ENCODE data around the gene SUV39H1. TPM values are rescaled to one million over a fixed set of nuclear protein-coding genes. Genes with fewer than 3 reads are reported as not detected.

The SUV39H1 gene
- total and polyA plus RNA-seq, 2 of the 13 experiments (the other 11 are each of a cell fraction or from before 2014, with no cell fraction given) = 5.2 to 10.1 TPM

- TF ChIP-seq ZBTB49 (CRISPR knock-in tag; IDR thresholded peaks at IDR 0.05; ENCODE audit: borderline replicate concordance) = no peak
- no peak for TF ChIP-seq ZSCAN31 (CRISPR knock-in tag; IDR thresholded peaks at IDR 0.05; ENCODE audit: low read depth)
- TF ChIP-seq MAX (IDR thresholded peaks at IDR 0.05) = peak; percentile 48
- TF ChIP-seq ZNF256 (CRISPR knock-in tag; conservative IDR thresholded peaks at IDR 0.05) = no peak
- peak; percentile 87 for TF ChIP-seq ELF1 (CRISPR knock-in tag; IDR thresholded peaks at IDR 0.05)
- TF ChIP-seq FOXJ3 (CRISPR knock-in tag; IDR thresholded peaks at IDR 0.05; ENCODE audit: borderline replicate concordance) = no peak
- no peak for TF ChIP-seq RBAK (CRISPR knock-in tag; IDR thresholded peaks at IDR 0.05)
- peak; percentile 42; the same call in 1 of the 2 replicates for TF ChIP-seq TARDBP (CRISPR knock-in tag; IDR thresholded peaks at IDR 0.05)
- TF ChIP-seq ZNF326 (CRISPR knock-in tag; IDR thresholded peaks at IDR 0.05; ENCODE audit: borderline replicate concordance) = no peak
- TF ChIP-seq ZFY (CRISPR knock-in tag; IDR thresholded peaks at IDR 0.05) = peak; percentile 66
- TF ChIP-seq CBX1 (IDR thresholded peaks at IDR 0.05; ENCODE audit: low read depth) = no peak
- TF ChIP-seq AGO2 (optimal IDR thresholded peaks at IDR 0.05; ENCODE audit: low read depth, low read length) = peak; percentile 51
- peak; percentile 68 for TF ChIP-seq POLR2AphosphoS5 (IDR thresholded peaks at IDR 0.05; ENCODE audit: low read depth, low read length)
- no peak for TF ChIP-seq CBX5 (CRISPR knock-in tag; IDR thresholded peaks at IDR 0.05; ENCODE audit: borderline replicate concordance)
- TF ChIP-seq TBL1XR1 (IDR thresholded peaks at IDR 0.05; ENCODE audit: borderline replicate concordance, low read length, partially characterized antibody) = no peak
- TF ChIP-seq, protein P1, sequence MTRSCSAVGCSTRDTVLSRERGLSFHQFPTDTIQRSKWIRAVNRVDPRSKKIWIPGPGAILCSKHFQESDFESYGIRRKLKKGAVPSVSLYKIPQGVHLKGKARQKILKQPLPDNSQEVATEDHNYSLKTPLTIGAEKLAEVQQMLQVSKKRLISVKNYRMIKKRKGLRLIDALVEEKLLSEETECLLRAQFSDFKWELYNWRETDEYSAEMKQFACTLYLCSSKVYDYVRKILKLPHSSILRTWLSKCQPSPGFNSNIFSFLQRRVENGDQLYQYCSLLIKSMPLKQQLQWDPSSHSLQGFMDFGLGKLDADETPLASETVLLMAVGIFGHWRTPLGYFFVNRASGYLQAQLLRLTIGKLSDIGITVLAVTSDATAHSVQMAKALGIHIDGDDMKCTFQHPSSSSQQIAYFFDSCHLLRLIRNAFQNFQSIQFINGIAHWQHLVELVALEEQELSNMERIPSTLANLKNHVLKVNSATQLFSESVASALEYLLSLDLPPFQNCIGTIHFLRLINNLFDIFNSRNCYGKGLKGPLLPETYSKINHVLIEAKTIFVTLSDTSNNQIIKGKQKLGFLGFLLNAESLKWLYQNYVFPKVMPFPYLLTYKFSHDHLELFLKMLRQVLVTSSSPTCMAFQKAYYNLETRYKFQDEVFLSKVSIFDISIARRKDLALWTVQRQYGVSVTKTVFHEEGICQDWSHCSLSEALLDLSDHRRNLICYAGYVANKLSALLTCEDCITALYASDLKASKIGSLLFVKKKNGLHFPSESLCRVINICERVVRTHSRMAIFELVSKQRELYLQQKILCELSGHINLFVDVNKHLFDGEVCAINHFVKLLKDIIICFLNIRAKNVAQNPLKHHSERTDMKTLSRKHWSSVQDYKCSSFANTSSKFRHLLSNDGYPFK (CRISPR knock-in tag; IDR thresholded peaks at IDR 0.05; ENCODE audit: borderline replicate concordance) = peak; percentile 47; the same call in 1 of the 2 replicates
- no peak for TF ChIP-seq ZNF512 (CRISPR knock-in tag; IDR thresholded peaks at IDR 0.05)
- peak; percentile 50; the same call in 1 of the 2 replicates for TF ChIP-seq KLF12 (CRISPR knock-in tag; IDR thresholded peaks at IDR 0.05; ENCODE audit: borderline replicate concordance)
- peak; percentile 45; the same call in 1 of the 2 replicates for TF ChIP-seq ZMYM4 (CRISPR knock-in tag; IDR thresholded peaks at IDR 0.05)
- no peak for TF ChIP-seq RARA (CRISPR knock-in tag; IDR thresholded peaks at IDR 0.05)
- peak in 1 of 2 experiments; percentile 45; a peak in 1 of 4 replicates for TF ChIP-seq HMGXB4 (CRISPR knock-in tag; IDR thresholded peaks at IDR 0.05; ENCODE audit: borderline replicate concordance in 1 of 2, low read depth in 1 of 2)
Measured at GRCh38 chrX:48737213-48737938, 40.8 kb downstream of the SUV39H1 start (continued).
